HG03565 (cell line): ENCODE results near the gene ACAT1.
"Not testable (repeated sequence)": the region's sequence is repeated elsewhere in the genome, so short reads cannot be mapped to it uniquely, and the experiment has no call there.

ENCODE experiments used
- ATAC-seq: cut with Tn5 transposase; IDR thresholded peaks from one replicate; pipeline ENCODE4 v1.9.1; 2021; ENCODE audit warnings: mild to moderate bottlenecking, moderate library complexity; ENCODE audit not compliant: unreplicated experiment

ACAT1 gene

DNA sequence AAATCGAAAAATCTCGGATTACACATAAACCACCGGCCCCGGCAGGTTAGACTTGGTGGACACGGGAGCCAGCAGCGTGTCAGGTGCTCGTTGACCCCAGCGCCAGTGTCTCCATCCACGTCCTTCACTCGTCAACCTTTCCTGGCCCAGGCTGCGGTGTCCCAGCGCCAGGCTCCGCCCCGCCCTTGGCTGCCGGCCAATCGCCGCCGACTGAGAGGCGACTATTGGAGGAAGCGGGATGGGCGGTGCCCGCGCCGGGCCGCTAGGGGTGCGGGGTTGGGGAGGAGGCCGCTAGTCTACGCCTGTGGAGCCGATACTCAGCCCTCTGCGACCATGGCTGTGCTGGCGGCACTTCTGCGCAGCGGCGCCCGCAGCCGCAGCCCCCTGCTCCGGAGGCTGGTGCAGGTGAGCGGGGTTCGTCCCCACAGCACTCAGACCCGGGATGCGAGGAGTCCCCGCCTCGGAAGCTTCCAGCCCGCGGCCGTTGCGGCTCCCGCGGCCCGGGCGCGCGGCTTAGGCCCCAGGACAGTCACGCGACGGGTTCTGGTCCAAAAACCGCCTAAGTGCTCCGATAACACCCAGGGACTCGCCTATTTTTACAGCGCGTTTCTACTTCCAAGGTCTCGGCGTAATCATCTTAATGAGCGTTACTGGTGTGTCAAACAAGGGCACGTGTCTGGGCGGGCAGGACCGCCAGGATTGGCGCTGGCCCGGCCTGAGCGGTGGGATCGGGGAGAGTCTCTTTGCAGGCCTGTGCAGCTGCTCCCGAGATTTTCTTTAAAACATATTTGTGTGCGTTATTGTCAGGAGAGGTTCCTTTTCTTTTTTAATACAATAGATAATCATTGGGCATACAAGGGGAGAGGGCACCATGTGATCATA is at the start of gene ACAT1:
Gene ACAT1 (plus strand): TSS at position 294 of the 882 bp plus-strand sequence. CDS start 40 bp downstream, at position 334.
- ATAC-seq = peak; percentile 93

DNA sequence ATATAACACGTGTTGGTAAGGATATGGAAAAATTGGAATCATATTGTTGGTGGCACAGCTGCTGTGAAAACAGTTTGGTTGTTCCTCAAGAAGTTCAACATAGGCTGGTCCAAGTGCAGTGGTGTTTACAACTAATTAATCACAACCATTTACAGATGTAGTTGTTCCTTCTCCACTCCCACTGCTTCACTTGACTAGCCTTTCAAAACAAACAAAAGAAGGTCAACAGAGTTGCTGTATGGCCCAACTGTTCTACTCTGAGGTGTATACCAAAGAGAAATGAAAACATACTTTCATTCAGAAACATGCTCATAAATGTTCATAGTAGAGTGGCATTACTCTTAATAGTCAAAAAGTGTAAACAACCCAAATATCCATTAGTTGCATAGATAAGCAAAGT is 36.6 kb upstream of the ACAT1 start:
- ATAC-seq = no peak

DNA sequence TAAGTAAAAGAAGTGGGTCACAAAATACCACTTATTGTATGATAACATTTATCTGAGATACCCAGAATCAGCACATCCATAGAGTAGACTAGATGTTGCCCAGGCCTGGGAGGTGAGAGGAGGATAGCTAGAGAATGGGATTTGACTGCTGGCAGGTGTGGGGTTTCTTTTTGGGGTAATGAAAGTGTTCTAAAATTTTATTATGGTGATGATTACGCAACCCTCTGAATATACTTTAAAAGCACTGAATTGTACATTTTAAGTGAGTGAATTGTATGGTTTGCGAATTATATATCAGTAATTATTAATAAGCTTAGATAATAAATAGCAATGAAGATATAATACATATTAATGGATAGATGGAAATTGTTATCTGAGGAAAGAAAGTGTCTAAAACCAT is 35.7 kb upstream of the ACAT1 start:
- ATAC-seq = no peak

DNA sequence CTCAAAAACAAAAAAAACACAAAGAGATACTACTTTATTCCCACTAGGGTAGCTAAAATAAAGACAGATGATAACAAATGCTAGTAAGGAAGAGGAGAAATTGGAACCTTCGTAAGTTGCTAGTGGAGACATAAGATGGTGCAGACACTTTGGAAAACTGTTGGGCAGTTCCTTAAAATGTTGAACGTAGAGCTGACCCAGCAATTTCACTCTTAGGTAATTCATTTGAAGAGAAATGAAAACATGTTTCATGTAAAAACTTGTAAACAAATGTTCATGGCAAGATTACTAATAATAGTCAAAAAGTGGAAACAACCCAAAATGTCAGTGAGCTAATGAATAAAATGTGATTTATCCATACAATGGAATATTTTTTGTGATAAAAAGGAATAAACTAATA is 29.2 kb upstream of the ACAT1 start:
- ATAC-seq = no peak

DNA sequence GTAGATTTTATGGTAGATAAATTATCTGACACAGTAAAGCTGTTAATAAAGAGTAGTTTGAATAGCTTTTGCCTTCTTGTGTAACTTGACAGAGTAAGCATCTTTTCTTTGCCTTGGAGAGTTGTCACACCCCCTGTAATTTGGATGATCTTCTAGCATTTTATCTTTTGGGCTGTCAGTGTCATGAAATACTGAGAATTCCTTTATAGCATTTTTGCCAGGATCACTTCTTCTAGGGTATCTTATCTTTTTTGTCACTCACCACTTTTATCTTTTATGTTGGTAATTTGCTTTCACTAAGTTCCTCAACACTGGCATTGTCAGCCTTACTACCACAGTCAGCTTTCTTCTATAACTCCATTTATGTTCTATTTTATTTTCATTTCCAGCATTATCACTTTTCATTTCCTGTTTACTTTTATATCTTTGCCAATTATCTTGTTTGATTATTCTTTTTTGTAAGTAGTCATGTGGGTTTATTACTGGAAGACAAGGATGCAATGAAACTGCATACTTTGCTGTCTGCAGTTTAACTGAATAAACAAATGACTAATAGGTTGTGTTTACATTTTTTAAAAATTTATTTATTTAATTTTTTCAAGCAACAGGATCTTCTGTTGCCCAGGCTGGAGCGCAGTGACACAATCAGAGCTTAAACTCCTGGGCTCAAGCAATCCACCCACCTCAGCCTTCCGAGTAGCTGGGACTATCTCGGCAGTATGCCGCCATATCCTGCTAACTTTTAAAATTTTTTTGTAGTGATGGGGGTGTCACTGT is 28.1 kb upstream of the ACAT1 start:
- no peak for ATAC-seq

DNA sequence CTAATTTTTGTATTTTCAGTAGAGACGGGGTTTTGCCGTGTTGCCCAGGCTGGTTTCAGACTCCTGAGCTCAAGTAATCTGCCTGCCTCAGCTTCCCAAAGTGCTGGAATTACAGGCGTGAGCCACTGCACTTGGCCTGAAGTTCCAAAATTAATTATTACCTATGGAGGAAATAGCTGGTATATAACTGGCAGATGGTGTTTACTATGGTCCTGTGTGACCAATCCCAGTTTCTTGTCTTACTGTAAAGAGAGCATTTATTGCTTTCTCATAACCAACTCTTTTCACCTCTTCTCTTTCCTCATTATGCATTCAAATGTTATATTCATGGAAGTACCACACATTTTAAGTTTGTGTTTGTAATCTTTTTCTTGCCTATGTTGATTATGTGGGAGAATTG is 24.2 kb upstream of the ACAT1 start:
- ATAC-seq = no peak

DNA sequence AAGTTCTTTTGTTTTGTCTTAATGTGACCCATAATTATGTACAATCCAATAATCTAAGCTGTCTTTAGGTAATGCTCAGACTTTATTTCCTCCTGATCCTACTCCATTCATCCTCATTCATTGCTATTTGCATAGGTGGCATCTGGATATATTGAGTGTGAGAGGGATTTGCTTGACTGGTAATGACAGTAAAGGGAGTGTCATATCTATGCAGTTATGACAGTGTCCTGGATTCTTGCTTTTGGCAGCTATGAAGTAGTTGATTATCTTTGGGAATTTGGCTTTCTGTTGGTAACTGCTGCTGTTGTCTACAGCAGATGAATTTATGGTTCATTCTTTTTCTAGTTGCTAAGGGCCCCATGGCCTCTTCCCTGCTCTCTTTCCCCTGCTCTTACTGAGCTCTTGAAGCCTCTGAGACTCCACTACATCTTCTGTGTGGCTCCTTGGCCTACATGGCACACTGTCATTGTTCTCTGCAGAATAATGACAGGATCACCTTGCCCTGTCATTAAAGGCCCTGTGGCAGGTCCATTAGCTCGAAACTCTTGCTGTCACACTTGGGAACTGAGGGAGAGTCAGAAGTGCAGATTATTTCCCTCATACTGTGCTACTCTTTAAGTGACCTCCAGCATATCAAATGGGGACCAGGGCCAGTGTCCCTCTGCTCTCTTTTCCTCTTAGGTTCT is 20.1 kb upstream of the ACAT1 start:
- ATAC-seq = no peak

DNA sequence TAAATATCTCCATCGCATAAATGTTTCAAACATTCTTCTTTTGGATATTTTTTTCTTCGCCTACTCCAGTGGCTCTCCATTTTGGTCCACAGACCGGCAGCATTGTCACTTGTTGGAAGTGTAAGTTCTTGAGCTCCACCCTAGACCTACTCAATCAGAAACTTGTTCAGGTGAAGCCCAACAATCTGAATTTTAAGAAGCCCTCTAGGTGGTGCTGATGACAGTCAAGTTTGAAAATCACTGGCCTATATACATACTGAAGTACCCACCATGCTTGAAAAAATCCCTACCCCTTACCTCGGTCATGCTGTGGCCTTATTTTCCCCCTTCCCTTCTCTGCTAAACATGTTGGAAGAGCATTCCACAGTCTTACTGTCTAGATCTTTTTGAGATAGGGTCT is 10.2 kb upstream of the ACAT1 start:
- no peak for ATAC-seq

DNA sequence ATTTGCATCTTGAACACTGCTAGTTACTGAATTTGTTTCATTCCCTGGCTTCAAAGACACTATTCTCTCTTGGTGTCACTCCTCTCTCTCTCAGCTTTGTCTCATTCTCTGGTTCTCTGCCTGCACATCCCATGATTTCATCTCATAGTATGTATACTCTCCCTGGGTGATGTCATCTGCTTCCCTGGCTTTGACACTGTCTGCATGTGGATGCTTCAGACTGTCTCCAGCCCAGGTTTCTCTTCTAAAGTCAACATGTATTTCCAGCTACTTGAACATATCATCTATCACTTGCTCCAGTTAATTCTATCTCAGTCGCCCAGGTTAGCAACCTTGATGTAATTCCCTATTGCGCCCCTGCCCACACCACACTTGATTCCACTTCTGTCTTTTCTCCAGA is 9.3 kb upstream of the ACAT1 start:
- no peak for ATAC-seq

DNA sequence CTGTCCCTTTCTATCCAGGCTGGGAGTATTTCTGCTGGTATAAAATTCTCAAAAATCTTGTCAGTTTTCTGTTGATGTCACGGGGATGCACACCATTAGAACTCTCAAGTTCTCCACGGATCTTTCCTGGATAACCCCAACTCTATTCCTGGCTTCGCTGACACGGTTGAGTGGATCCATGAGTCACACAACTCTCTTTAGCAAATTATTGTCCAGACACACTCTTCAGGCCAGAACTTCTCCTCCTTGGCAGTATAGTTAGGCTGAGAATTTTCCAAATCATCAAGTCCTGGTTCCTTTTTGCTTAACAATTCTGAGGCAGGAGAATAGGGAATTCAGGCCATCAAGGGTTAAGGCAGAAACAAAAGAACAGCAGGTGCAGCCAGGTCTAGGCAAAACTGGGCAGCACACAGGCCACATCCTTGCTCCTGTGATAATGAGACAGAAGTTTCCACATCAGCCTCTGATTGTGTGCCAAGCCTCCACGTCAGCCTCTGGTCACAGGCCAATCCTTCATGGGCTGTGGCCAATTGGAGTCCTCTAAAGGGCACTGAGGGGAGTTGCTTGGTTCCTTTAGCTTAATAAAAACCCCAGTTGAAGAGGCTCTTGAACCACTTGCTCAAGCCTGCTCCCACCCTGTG is 5.7 kb upstream of the ACAT1 start:
- ATAC-seq = no peak

DNA sequence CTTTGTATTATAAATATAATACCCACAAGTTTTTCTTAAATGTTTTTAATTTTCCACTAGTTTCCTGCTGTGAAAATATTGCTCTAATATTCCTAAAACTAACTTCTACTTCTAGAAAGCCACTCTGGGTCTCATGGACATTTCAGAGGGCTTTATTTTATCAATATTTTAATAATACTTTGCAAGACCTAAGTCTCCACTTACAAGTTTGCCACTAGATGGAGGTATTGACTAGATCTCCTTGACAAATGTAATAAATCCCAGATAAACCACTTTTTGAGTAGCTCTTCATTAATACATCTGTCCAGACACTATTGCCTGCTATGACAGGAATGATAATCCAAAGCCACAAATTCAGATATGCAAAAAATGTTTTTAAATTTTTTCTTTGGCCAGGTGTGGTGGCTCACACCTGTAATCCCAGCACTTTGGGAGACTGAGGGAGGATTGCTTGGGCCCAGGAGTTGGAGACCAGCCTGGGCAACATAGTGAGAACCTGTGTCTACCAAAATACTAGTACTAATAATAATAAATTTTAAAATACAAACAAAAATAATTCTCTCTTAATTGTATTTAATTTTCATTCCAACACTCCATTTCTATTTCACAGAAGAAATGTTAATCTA is 3.5 kb upstream of the ACAT1 start:
- no peak for ATAC-seq

DNA sequence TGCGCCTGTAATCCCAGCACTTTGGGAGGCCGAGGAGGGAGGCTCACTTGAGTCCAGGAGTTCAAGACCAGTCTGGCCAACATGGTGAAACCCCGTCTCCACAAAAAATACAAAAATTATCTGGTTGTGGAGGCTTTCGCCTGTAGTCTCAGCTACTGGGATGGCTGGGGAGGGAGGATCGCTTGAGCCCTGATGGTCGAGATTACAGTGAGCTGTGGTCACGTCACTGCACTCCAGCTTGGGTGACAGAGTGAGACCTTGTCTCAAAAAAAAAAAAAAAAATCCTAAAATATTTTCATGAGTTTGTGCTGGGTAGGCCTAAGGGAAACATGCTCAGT is 462 bp upstream of the ACAT1 start:
- ATAC-seq = not testable (repeated sequence)

DNA sequence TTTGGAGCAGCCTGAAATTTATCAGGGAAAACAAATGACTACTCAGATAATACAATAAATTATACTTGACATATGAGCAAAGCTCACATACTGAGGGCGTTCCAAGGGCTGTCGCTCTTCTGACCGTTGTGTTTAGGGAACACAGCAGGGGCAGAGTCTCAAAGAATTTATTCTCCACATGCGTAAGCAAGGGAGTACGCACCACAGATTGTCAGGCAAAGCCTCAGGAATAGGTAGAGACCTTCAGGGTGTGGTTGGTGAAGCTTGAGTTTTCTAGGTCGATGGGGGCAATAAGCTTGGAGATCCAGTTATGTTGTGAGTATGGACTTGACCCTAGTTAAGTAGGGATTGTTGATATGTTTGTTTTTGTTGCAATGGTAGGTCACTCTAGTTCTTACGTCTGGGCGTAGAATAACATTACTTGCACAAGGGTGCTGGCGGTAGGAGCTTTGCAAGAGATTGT is 830 bp downstream of the ACAT1 start:
- no peak for ATAC-seq

DNA sequence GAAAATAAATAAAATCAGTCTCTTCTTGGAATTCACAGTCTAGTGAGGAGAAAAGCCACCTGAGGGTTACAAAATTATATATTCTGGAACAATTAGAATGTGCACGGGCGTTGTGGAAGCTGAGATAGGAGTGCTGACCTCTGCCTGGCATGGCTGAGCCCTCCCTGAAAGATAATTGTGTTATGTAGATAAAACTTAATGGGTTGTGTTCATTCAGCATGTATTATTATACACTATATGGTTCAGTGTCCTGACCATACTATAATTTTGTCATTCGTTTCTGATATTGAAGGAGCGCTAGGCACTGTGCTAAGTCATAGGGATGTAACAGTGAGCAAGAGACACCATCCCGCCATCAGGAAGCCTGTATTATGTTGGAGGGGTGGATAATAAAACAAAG is 3.7 kb downstream of the ACAT1 start:
- no peak for ATAC-seq

DNA sequence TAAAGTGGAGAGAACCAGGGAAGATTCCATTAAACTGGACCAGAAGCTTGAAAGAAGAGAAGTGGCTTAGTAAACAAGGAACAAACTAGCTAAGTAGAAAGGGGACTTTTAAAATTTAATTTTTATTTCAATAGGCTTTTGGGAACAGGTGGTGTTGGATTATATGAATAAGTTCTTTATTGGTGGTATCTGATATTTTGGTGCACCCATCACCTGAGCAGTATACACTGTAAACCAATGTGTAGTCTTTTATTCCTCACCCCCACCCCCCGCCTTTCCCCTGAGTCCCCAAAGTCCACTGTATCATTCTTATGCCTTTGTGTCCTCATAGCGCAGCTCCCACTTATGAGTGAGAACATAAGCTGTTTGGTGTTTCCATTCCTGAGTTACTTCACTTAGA is 7.4 kb downstream of the ACAT1 start:
- ATAC-seq = no peak

DNA sequence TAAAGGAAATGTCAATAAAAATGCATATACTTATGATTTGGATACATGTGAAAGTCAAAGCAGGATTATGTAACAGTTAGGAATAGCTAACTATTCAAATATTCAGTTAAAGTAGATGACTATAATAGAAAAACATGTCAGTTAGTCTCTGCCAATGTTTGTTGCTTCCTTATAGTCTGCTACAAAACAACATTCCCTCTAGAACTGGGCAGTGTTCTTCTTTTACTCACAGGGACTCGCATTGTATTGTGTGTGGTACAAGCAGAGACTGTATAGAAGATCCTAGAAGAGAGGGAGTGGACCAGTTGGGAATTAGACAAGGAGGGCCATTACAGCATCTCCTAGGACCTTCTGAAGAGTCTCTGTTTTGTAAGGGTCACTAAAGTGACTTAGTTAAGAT is 10.6 kb downstream of the ACAT1 start:
- no peak for ATAC-seq

DNA sequence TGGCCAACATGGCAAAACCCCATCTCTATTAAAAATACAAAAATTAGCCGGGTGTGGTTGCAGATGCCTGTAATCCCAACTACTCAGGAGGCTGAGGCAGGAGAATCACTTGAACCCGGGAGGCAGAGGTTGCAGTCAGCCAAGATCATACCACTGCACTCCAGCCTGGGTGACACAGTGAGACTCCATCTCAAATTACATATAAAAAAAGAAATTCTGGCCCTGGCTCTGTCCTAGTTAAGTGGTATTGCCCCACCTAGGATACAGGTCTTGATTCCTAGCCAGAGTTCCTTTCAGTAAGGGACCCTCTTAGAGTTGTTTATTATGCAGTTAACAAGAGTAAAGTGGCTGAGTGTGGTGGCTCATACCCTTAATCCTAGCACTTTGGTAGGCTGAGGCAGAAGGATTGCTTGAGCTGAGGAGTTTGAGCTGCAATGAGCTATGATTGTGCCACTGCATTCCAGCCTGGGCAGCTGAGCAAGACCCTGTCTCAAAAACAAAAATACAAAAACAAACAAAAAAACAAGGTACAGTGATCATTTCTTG is 11.7 kb downstream of the ACAT1 start:
- not testable (repeated sequence) for ATAC-seq

DNA sequence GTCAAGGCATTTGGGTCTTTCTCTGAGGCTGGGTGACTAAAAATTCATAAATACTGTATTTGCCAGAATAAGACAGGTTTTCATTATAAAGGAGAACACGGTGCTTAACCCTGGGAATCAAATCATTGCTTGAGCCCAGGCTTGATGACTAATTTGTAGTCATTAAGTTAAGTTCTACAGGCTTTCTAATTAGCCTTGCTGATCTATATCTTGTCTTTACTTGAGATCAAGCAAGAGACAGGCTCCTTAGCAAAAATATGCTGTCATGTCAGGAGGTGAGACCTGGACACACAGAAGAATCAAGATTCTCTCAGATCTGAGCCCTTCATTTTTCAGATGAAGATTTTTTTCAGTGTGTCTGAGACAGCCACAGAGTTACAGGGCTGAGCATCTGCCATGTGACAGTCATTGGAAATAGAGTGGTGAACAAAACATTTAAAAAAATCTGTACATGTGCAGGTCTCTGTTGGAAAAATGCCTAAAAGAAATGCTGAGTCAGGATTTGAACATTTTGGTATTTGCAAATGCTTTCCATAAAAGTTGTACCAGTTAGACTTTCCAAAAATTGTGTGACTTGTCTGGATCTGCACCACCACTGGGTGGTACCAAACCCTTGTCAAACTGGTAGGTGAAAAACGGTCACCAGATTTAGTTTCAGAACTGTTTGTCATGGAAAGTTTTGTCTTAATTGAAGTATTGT is 14.6 kb downstream of the ACAT1 start:
- peak; percentile 61 for ATAC-seq

DNA sequence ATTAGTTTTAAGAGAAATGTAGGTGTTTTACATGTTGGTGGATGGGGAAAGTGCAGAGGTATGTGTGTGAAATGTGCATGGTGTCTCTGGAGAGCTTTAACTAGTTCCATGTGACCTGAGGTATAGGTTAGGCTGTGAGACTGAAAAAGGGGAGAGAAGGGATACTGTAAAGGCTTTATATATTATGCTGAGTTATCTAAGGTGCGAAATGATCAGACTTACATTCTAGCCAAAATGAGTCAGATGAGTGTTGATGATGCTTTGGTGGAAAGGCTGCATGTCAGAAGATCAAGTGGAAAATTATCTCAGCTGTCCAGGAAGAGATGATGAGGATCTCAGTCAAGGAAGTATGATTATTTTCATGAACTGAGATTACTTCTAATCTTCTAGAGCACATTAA is 15.8 kb downstream of the ACAT1 start:
- no peak for ATAC-seq

DNA sequence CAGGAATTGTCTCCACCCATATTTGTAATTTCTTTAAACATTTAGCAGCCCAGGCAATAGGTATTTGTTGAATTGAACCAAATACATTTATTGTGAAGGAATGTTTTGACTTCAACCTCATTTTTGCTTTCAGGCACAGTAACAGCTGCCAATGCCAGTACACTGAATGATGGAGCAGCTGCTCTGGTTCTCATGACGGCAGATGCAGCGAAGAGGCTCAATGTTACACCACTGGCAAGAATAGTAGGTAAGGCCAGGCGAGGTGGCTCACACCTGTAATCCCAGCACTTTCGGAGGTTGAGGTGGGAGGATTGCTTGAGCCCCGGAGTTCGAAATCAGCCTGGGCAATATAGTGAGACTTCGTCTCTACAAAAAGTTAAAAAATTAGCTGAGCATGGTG is 20.9 kb downstream of the ACAT1 start:
- no peak for ATAC-seq
